ENCODE results near the gene ADCY10. TPM values are rescaled to one million over a fixed set of nuclear protein-coding genes. Genes with fewer than 3 reads are reported as not detected.

Gene ADCY10
- total and polyA plus RNA-seq, 9 of the 15 experiments (the other 6 are each of a cell fraction or from before 2014, with no cell fraction given), result 0.08 to 0.86 (median 0.22) TPM

DNA sequence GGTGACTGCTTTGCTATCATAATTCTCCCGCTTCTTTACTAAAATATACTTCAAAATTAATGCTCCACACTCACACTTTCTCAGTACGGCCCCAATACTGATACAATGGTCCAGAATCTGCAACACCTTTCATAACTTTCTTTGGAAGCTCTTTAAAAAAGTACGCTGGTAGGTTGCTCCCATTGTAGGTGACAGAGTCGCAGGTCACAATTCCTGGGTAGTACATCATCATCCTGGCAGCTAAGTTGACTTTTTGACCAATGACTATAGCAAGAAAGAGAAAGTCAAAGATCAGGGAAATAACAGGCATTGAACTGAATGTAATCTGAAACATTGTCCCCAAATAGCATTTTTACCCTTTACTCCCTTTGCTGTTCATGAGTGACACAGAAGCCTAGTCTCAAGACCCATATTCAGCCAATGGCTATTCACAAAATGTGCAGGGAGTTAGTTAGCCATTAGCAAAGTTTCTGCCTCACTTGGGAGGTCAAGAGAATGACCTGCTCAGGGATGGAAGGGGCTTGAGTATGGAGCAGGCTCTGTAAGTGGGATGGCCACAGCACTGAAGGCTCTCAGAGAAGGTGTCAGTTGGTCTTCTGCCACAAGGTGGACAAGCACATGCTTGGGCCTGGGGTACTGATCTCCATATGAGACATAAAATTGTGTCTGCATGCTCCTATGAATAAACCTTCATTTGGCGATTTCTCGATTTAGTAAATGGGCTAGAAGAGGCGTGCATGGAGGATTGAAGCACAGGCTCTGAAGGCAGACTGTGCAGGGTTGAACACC, 35.4 kb downstream of the ADCY10 start:
- Histone ChIP-seq H2AFZ (ENCODE audit: low read depth, low read length) (no peak overlapping the region), H3K27me3 (ENCODE audit: control insufficient read depth in 2 of 2, insufficient read depth in 2 of 2, low read length in 2 of 2) (no peaks in the 10 kb centered on the region), H4K20me1 (replicated peaks; ENCODE audit: control insufficient read depth, insufficient read depth, low read length) (no peaks in the 10 kb centered on the region), H3K36me3 (ENCODE audit: control insufficient read depth, insufficient read depth, low read length) (peaks cover 5% of the 10 kb centered on the region; the same call in 1 of the 3 replicates), H3K9ac (ENCODE audit: insufficient read depth in 1 of 2, low read depth in 2 of 2, low read length in 2 of 2) (no peak overlapping the region; a peak in 1 of 4 replicates), H3K27ac (ENCODE audit: extremely low read depth, low read depth, low read length) (no peak overlapping the region), H3K4me2 (ENCODE audit: insufficient read depth, low read length) (no peak overlapping the region), H3K4me3 (no peak overlapping the region), H3K79me2 (ENCODE audit: control insufficient read depth, insufficient read depth, low read length) (peaks cover 11% of the 10 kb centered on the region; the same call in 2 of the 3 replicates), H3K9me3 (replicated peaks; ENCODE audit: control insufficient read depth, insufficient read depth, low read depth, low read length) (no peaks in the 10 kb centered on the region), H3K4me1 (replicated peaks in 1 of 2; ENCODE audit: control insufficient read depth in 2 of 2, insufficient read depth in 2 of 2, low read length in 2 of 2) (peaks cover 5 to 13% of the 10 kb centered on the region in 2 experiments; a peak in 4 of 5 replicates), H3K9me1 (ENCODE audit: control insufficient read depth, insufficient read depth, low read length) (no peaks in the 10 kb centered on the region)
- POLR2A ChIA-PET, result interaction anchor here (0.8 to 2.0 kb wide), 2 partner anchors 11 to 13 kb away, joined by 3 to 8 read pairs; no protein-coding TSS in a partner anchor
- ATAC-seq, result peak; percentile 81
- WGBS (ENCODE audit: insufficient coverage, low coverage, missing lambda C conversion rate), result 86% methylated on average over 7 of the region's 7 CpGs
- CTCF ChIA-PET (ENCODE audit: low intra/inter-chr PET ratio), result no interaction called here
- BruUV-seq (replicated peaks), result no TSS peak
- intact Hi-C loops (cut with micrococcal nuclease) (no loop called here), in situ Hi-C loops (cut with MboI) (no loop called here)
- FAIRE-seq, result peak; percentile 76
- DNase-seq (ENCODE audit: extremely low read depth in 1 of 4, low spot score in 3 of 4), result peak; percentile 34 to 55 (median 47)
- TF ChIP-seq, protein P1, sequence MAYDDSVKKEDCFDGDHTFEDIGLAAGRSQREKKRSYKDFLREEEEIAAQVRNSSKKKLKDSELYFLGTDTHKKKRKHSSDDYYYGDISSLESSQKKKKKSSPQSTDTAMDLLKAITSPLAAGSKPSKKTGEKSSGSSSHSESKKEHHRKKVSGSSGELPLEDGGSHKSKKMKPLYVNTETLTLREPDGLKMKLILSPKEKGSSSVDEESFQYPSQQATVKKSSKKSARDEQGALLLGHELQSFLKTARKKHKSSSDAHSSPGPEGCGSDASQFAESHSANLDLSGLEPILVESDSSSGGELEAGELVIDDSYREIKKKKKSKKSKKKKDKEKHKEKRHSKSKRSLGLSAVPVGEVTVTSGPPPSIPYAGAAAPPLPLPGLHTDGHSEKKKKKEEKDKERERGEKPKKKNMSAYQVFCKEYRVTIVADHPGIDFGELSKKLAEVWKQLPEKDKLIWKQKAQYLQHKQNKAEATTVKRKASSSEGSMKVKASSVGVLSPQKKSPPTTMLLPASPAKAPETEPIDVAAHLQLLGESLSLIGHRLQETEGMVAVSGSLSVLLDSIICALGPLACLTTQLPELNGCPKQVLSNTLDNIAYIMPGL (CRISPR knock-in tag; IDR thresholded peaks at IDR 0.05), result 0 out of 2 replicates have a peak, but pooled peaks have one; percentile 39
- TF ChIP-seq, protein P2, sequence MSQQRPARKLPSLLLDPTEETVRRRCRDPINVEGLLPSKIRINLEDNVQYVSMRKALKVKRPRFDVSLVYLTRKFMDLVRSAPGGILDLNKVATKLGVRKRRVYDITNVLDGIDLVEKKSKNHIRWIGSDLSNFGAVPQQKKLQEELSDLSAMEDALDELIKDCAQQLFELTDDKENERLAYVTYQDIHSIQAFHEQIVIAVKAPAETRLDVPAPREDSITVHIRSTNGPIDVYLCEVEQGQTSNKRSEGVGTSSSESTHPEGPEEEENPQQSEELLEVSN (IDR thresholded peaks at IDR 0.05; ENCODE audit: borderline replicate concordance in 1 of 2, extremely low read depth in 1 of 2, insufficient read depth in 1 of 2, insufficient read length in 1 of 2, low read depth in 1 of 2, low read length in 1 of 2, poor library complexity in 1 of 2, severe bottlenecking in 1 of 2), result peak in 1 of 2 experiments; percentile 39
- 0 out of 2 replicates have a peak, but pooled peaks have one; percentile 37 for TF ChIP-seq MYC (IDR thresholded peaks at IDR 0.05; ENCODE audit: low read depth, low read length)
- TF ChIP-seq MYC (CRISPR knock-in tag; IDR thresholded peaks at IDR 0.05; ENCODE audit: borderline replicate concordance, low read depth), result no peak
- TF ChIP-seq MAX (CRISPR knock-in tag; IDR thresholded peaks at IDR 0.05), result peak; percentile 83
- peak; percentile 39; the same call in 1 of the 2 replicates for TF ChIP-seq L3MBTL2 (IDR thresholded peaks at IDR 0.05)
